Neutrophil (primary cell): Measurements from ENCODE around the gene URI1.

Experiments used
- H3K27ac ChIP-seq: fragments of 200-600 bp; sonication (generic); 2 replicates; pipeline ENCODE4 v1.5.1; 2016; ENCODE audit warnings: mild to moderate bottlenecking, moderate library complexity
- H3K27me3 ChIP-seq: fragments of 200-600 bp; sonication (generic); 2 replicates; pipeline ENCODE4 v1.6.0; 2016; ENCODE audit warnings: mild to moderate bottlenecking
- H3K36me3 ChIP-seq: fragments of 200-600 bp; sonication (generic); 2 replicates; pipeline ENCODE4 v1.5.1; 2017
- H3K4me1 ChIP-seq, 2 experiments: fragments of 200-600 bp in 1 of 2; sonication (generic) in 1 of 2; 1 replicate in 1 of 2; 2 replicates in 1 of 2; pipeline versions ENCODE4 v1.5.1 to v1.6.1; 2013 to 2016; ENCODE audit warnings: low read depth in 1 of 2, low read length in 1 of 2, mild to moderate bottlenecking in 1 of 2, moderate library complexity in 1 of 2; ENCODE audit not compliant: control insufficient read depth in 1 of 2, insufficient read depth in 1 of 2
- H3K4me3 ChIP-seq, 2 experiments: fragments of 200-600 bp in 1 of 2; sonication (generic) in 1 of 2; 1 replicate in 1 of 2; 2 replicates in 1 of 2; pipeline ENCODE4 v1.5.1; 2013 to 2016; ENCODE audit warnings: low read depth in 1 of 2, low read length in 1 of 2, mild to moderate bottlenecking in 1 of 2, moderate library complexity in 1 of 2
- H3K9me3 ChIP-seq: fragments of 200-600 bp; sonication (generic); 2 replicates; pipeline ENCODE4 v1.5.1; 2016
- TF ChIP-seq, protein P1 (sequence below): fragments of 200-600 bp; sonication (generic); IDR thresholded peaks from 2 replicates; pipeline ENCODE4 v1.5.1; 2016; ENCODE audit warnings: antibody characterized with exemption

URI1 gene

DNA sequence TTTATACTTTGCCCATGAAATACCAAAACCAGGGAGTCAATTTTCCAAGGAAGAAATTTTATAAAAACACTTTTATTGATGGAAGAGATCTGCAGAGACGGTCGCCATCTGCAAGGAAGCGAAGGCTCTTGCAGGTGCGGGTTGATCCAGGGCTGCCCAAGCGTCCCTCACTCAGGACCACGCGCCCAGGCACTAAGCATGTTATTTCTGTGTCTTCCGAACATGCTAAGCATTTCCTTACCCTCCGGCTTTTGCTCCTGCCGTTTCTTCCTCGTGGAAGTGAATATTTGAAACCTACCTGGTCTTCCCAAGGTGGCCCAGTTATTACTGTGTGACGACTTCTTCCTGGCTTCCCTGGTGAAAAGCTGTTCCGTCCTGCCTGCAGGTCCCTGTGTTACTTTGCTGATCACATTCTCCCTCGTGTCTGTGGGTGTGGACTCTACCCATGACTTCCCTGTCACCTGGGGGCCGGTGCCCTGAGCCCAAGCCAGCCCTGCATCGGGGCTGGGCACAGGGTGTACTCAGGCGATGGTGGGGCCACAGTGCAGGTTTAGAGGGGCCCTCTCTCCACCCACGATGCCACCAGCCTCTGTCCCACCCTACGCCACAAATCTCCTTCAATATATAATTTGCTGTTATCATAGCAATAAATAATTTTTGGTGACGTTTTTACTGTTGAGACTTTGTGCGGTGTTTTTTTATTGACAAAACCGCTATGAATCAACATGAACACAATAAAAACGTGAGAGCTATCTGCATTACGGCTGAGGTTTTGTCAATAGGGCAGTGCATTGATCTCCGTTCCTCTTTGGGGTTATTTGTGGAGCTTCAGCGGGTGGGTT, 119.4 kb downstream of the URI1 start:
- no peaks in the 10 kb centered on the region for H3K9me3 ChIP-seq
- H3K4me3 ChIP-seq, result no peak overlapping the region
- no peaks in the 10 kb centered on the region for H3K36me3 ChIP-seq
- no peak overlapping the region for H3K27ac ChIP-seq
- TF ChIP-seq, protein P1, sequence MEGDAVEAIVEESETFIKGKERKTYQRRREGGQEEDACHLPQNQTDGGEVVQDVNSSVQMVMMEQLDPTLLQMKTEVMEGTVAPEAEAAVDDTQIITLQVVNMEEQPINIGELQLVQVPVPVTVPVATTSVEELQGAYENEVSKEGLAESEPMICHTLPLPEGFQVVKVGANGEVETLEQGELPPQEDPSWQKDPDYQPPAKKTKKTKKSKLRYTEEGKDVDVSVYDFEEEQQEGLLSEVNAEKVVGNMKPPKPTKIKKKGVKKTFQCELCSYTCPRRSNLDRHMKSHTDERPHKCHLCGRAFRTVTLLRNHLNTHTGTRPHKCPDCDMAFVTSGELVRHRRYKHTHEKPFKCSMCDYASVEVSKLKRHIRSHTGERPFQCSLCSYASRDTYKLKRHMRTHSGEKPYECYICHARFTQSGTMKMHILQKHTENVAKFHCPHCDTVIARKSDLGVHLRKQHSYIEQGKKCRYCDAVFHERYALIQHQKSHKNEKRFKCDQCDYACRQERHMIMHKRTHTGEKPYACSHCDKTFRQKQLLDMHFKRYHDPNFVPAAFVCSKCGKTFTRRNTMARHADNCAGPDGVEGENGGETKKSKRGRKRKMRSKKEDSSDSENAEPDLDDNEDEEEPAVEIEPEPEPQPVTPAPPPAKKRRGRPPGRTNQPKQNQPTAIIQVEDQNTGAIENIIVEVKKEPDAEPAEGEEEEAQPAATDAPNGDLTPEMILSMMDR, result no peak
- no peaks in the 10 kb centered on the region for H3K27me3 ChIP-seq
- H3K4me1 ChIP-seq, result no peaks in the 10 kb centered on the region

DNA sequence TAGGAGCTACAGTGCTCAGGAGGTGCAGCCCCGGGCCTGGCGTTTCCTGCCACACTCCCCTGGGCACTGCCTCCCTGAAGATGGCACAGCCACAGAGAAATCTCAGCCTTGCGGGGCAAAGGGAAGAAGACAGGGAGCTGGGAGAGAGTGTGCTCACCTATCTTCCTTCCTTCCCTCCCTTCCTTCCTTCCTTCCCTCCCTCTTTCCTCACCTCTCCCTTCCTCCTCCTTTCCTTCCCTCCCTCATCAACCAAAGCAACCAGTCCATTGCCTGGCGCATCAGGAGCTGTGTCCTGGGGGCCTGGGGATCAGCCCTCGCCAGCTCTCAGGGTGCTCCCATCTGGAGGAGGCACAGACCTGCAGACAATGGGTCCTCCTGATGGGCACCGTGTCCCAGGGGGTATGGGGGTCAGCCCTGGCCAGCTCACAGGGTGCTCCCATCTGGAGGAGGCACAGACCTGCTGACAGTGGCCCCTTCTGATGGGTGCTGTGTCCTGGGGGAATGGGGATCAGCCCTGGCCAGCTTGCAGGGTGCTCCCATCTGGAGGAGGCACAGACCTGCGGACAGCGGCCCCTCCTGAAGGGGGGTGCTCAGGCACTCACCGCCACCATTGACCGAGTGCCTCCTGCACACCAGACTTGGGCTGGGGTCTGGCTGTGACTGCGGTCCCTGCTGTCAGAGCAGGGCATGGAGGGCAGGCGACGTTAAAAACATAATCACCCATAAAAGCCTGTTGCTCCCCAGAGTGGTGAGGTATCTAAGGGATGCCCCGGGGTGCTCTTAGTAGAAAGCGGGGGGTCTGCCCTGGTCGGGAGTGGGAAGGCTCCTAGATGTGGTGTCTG, 120.2 kb downstream of the URI1 start:
- no peak overlapping the region for H3K4me3 ChIP-seq
- no peaks in the 10 kb centered on the region for H3K4me1 ChIP-seq
- TF ChIP-seq, protein P1, result no peak
- no peak overlapping the region for H3K27ac ChIP-seq
- no peaks in the 10 kb centered on the region for H3K27me3 ChIP-seq
- H3K9me3 ChIP-seq, result no peaks in the 10 kb centered on the region
- no peaks in the 10 kb centered on the region for H3K36me3 ChIP-seq

DNA sequence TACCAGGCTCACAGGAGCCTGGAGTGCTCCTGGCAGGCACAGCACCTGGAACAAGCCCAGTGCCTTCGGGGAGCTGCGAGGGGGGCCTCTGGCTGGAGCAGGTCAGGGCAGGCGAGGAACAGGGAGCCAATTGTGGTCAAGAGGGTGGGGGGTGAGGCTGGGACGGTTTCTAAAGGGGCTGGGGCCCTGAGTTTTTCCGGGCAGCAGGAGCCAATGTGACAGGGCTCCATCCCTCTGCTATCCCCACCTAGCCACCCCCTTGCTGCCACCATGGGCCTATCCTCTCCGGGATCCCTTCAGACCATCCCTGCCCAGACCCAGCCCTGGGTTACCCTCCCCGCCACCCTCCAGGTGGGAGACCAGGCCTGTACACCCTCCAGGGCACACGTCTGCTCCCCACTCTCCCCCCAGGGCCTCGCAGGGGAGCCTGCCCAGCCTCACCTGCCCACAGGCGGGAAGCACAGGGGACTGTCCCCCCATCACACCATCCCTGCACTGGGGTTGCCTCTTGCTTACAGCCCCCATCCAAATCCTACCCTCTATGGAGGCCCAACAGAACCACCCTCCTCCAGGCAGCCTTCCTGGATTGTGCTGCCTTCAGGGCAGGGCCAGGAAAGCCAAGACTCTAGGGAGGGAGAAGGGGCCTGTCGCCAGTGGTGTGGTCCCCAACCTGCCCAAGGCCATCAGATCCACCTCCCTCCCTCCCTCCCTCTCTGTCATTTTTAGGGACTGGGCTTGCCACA, 121.0 kb downstream of the URI1 start:
- H3K9me3 ChIP-seq, result no peaks in the 10 kb centered on the region
- no peak overlapping the region for H3K27ac ChIP-seq
- H3K4me1 ChIP-seq, result no peaks in the 10 kb centered on the region
- H3K36me3 ChIP-seq, result no peaks in the 10 kb centered on the region
- TF ChIP-seq, protein P1, result no peak
- H3K27me3 ChIP-seq, result no peaks in the 10 kb centered on the region
- H3K4me3 ChIP-seq, result no peak overlapping the region

DNA sequence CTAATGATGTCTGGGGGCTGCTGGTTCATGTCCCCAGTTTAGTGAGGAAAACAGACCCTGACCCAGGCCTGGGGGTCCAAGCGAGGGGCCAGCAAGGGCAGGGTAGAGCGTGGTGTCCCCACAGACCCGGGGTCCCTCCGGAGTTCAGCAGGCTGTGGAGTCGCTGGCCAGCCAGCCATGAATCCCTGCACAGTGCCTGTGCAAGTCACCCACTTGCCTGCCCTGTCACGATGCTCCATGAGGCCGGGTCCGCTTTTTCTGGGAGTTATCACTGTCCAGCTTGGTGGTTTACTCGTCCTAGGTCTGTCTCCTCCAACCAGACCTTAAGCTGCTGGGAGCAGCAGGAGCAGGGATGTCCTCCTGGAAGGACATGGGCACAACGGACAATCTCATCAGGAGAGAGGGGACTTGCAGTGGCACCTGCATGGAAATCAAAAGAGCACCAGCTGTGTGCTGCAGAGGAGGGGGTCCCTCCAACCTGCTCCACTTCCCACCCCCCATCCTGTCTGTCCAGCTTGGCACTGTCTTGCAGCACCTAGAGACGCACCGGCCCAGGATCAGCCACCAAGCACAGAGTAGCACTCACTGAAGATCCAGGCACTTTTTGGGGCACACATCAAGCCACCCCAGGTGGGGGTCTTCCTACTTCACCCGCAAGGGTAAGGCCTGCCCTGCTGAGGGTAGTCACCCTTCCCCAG, 121.8 kb downstream of the URI1 start:
- no peak overlapping the region for H3K27ac ChIP-seq
- TF ChIP-seq, protein P1, result no peak
- H3K27me3 ChIP-seq, result no peaks in the 10 kb centered on the region
- no peaks in the 10 kb centered on the region for H3K36me3 ChIP-seq
- no peaks in the 10 kb centered on the region for H3K9me3 ChIP-seq
- H3K4me1 ChIP-seq, result no peaks in the 10 kb centered on the region
- H3K4me3 ChIP-seq, result no peak overlapping the region

DNA sequence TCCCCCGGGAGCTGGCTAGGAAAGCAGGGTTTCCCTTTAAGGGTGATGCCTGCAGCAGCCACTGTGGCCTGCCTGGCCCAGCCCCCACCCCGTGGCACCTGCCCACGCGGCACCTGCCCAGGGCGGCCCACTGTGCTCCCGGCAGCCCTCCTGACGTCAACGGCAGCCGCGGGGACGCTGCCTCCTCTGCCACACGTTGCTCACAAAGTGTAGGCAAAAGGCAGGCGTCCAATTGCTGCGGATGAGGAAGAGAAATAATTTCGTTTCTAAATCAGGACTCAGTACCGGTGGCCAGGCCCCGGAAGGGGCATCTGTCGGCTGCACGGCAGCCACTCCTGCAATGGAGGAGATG, 122.3 kb downstream of the URI1 start:
- no peaks in the 10 kb centered on the region for H3K27me3 ChIP-seq
- H3K4me3 ChIP-seq, result no peak overlapping the region
- no peaks in the 10 kb centered on the region for H3K36me3 ChIP-seq
- no peak overlapping the region for H3K27ac ChIP-seq
- no peaks in the 10 kb centered on the region for H3K9me3 ChIP-seq
- no peaks in the 10 kb centered on the region for H3K4me1 ChIP-seq
- TF ChIP-seq, protein P1, result no peak
